SH-SY5Y (cell line): ENCODE results near the gene TRIM9.

Experiments used
- GATA2 ChIP-seq: IDR thresholded peaks from 2 replicates; pipeline ENCODE4 v1.6.1; 2011; ENCODE audit warnings: mild to moderate bottlenecking, low read depth, low read length
- GATA3 ChIP-seq: IDR thresholded peaks from 2 replicates; pipeline ENCODE4 v1.6.1; 2011; ENCODE audit warnings: low read depth, mild to moderate bottlenecking, low read length, moderate library complexity

GRCh38 chr14:51039252-51039651 is 55.7 kb downstream of the TRIM9 start:
- no peak for TF ChIP-seq GATA3
- TF ChIP-seq GATA2, result no peak
